Stimulated activated CD4-positive, alpha-beta T cell treated with anti-CD3 and anti-CD28 coated beads, TNF-alpha, amount 100 ng/mL, for 48 hours (primary cell): ENCODE measurements around the gene CNGB1.

Experiments
- DNase-seq, 3 donors: peaks; one replicate each; pipeline ENCODE4 v3.0.0-alpha.2; 2020; ENCODE audit warnings: low read depth in 3 of 3

Gene CNGB1

GRCh38 chr16:57976331-57976796 lies 5.4 kb upstream of the CNGB1 start:
- DNase-seq = no peak

- DNase-seq = no peak
These were observed 1.4 kb upstream of the CNGB1 start for GRCh38 chr16:57972306-57972705.

- DNase-seq = no peak
These were observed 920 bp upstream of the CNGB1 start for GRCh38 chr16:57971848-57972247.

GRCh38 chr16:57970319-57970718 lies 609 bp downstream of the CNGB1 start:
- no peak for DNase-seq

GRCh38 chr16:57969451-57970123 lies 1.3 kb downstream of the CNGB1 start:
- no peak for DNase-seq

- DNase-seq = no peak
These were observed 3.0 kb downstream of the CNGB1 start for GRCh38 chr16:57967916-57968315.

DNA sequence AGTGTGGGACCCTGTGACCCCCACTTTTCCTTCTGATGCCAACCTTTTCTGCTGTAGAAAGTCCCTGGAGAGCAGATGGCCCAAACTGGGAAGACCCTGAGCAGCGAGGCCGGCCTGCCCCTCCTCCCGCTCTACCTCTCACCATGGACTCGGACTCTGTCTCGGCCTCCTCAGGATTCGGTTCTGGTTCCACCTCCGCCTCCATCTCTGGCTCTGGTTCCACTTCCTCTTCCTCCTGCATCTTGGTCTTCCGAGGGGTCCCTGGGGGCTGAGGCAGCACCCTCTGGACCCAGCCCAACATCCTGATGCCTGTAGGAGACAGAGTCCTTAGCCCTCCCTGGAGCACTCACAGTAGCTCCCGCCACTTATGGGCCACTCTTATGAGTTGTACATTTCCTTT lies 3.9 kb downstream of the CNGB1 start:
- DNase-seq = no peak

DNA sequence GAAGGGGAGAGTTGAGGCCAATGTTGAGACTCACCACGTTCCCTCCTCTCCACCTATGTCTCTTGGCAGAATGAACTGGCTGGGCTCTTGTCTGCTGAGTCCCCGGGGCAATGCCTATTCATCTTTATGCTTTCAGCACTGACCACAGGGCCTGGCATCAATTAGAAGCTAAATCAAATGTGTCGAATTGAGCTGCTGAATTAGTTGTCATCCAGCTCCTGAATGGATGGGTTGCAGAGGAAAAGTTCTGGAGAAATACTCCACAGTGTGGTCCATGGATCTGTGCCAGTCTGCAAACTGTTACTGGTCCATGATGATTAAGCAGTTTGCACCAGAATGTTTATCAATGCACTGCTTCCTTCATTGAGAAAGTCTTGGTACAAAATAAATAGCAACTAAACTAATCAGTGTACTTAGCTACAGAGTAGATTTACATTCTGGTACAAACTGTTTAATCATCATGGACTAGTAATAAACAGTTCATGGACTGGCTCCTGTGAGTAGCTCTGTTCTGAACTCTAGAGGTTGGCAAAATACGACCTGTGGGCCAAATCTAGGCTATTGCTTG lies 4.6 kb downstream of the CNGB1 start:
- DNase-seq = no peak

GRCh38 chr16:57964157-57964700 lies 6.7 kb downstream of the CNGB1 start:
- no peak for DNase-seq

GRCh38 chr16:57962756-57963155 lies 8.2 kb downstream of the CNGB1 start:
- no peak for DNase-seq

DNA sequence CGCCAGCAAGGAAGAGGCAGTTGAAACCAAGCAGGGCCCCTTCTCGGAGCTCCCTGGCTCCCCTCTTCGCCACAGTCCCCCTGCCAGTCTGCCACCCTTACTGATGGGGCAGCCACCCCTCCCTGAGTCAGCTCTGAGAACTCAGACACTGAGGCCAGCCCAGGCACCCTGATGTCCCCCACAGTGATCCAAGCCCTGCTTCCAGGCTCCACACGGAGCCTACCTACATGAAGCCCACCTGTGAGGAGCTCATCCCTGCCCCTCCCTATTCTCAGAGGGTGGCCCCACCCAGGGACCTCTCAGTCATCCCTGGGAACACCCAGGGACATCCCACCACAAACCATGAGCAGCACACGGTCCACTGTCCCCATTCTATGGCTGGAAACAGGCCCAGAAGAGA lies 8.9 kb downstream of the CNGB1 start:
- no peak for DNase-seq

- no peak for DNase-seq
These were observed 9.4 kb downstream of the CNGB1 start for GRCh38 chr16:57961538-57961937.

DNA sequence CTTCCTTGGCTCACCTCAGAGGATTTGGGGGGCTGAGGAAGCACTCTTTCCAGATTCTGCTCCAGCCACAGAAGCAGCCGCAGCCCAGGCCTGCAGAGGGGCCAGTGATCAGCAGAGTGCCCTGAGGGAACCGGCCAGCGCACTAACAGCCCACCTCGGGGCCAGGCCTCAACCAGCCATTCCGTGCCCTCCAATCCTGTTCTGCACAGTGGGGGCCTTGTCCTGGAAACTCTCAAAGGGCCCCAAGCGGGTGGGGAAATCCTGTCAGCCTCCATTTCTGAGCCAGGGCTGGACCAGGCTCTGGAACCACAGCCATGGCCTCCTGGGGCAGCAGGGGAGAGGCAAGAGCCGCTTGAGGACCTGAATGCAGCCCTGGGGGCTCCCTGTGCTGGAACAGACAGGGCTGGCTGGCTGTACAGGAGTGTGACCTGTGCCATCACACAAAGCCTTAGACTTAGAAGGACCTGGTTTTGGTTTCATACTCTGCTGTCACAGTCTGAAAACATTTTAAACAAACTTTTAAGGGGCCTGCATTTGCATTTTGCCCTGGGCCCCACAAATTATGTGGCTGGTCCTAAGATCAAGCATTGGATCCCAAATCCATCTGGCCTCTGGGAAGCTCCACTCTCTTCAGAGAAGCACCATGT lies 10.0 kb downstream of the CNGB1 start:
- DNase-seq = no peak

DNA sequence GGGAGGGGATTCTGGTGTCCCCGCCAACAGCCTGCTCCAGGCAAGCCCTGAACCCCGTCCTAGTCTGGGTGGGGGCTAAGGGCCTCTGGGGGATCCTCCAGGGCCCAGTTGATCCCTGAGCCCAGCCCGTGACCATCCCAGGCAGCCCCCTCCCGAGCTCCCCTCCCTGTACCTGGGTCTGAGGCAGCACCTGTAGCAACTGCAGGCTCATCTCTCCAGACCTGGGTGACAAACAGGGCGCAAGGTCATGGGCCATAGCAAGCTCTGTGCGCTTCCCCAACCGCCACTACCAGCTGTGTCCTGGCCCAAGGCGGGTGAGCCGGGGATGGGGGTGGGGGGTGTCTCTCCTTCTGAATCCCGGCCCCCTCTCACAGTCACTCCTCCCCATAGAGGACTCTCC lies 10.6 kb downstream of the CNGB1 start:
- no peak for DNase-seq

DNA sequence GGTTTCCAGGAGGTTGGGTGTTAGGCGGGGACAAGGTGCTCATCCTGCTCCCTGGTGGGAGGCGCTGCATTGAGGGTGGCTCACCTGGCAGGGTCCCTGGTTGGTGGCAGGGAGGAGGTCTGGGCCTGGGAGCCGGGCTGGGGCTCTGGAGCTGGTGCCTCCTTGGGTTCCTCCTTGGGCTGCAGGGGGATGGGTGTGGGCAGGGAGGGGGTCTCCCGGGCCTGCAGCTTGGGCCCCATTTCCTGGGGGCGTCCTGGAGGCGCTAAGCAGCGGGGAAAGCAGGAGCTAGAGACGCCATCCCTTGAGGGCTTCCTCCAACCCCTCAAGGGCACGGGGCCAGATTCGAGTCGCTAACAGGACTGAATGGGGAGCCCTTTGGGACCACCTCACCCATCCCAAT lies 11.1 kb downstream of the CNGB1 start:
- DNase-seq = no peak

DNA sequence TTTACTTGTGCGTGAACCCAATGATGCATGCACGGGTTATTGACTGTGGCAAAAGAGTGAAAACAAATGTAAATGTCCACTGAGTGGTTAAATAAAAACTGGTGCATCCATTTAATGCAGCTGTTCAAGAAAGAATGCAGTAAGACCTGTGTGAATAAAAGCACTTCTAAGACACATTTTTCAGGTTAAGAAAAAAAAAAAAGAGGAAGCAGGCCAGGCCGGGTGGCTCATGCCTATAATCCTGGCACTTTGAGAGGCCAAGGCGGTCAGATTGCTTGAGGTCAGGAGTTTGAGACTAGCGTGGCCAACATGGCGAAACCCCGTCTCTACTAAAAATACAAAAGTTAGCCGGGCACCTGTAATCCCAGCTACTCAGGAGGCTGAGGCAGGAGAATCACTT lies 11.8 kb downstream of the CNGB1 start:
- DNase-seq = no peak

DNA sequence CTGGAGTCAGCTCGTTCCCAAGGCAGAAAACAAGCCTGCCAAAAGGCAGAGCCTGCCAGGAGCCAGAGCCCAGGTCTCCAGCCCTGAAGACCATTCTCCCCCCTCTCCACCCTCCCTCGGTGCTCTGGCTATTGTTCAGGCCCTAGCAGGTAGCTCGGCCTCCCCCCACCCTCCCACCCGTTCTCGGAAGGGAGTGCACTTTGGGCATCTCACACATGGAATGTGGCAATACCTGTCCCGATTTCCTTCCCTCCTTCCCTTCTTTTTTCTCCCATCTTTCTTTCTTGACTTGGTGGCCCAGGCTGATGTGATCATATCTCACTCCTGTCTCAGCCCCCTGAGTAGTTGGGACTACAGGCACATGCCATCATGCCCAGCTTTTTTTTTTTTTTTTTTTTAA lies 12.4 kb downstream of the CNGB1 start:
- DNase-seq = no peak

- DNase-seq = no peak
These were observed 13.1 kb downstream of the CNGB1 start for GRCh38 chr16:57957673-57958392.

DNA sequence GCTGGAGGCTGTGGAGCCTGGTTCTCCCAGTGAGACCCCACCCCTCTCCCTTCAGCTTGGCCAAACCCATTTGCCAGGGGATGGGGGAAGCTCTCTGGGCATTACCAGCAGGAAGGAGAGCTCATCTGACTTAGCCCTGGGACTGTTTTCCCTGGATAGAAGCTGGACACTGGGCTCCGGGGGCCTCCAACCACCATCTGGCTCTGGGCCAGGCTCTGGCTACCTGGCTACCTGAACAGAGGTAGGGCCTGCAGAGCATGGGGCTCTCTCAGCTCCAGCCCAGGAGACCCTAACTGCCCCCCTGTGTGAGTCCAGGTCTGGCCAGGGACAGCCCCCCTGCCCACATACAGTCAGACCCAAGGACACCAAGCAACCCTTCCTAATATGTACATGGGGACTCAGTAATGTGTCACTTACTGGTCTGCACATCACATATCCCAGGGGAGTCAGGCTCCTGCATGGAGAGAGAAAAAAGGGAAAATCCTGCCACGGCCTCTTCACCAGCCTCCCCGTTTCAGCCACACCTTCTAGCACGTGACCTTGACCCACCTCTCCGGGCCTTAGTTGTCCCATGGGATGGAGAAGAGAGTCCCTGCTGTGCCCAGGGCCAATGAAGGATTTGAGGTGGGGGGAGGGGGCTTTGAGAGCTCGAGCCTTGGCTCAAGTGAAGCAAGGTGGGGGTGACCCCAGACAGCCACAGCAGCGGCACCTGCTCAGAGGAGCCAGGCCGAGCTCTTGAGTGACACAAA lies 13.8 kb downstream of the CNGB1 start:
- DNase-seq = no peak

GRCh38 chr16:57956270-57956808 lies 14.6 kb downstream of the CNGB1 start:
- DNase-seq = no peak

DNA sequence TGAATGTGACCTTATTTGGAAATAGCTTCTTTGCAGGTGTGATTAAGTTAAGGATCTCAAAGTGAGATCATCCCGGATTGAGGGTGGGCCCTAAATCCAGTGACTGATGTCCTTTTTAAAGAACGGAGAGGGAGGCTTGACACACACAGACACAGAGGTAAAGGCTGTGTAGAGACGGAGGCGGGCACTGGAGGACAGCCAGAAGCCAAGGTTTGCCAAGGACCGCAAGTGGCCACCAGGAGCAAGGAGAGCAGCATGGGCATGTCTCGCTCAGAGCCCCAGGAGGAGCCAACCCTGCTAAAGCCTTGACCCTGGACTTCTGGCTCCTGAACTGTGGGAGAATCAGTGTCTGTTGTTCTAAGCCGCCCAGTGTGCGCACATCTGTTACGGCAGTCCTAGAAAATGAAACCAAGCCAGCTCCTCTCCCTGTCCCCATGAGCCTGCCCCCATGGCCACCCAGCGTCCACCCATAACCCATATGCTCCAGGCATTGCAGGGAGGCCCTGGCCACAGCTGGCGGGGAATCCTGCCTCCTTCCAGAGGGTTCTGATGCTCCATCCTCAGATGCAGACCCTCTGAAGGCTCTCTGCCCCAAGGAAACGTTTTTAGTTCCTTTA lies 15.2 kb downstream of the CNGB1 start:
- no peak for DNase-seq
